PC-9 (cell line): ENCODE data around the gene SCARB1. TPM values are rescaled to one million over a fixed set of nuclear protein-coding genes. Genes with fewer than 3 reads are reported as not detected.
A peak's percentile ranks its signal among the peaks of the same experiment; 100 is the strongest.

Experiments
- BruUV-seq: library from RNA; stranded (reverse); fragments of 400-500 nt; replicated peaks from 2 replicates; lab custom pipeline; 2021; lab: Mats Ljungman, UMichigan
- CTCF ChIA-PET: fragments of 300-600 bp; sonication (Branson Sonifier 250); formaldehyde crosslinking; loops from one replicate; lab custom pipeline; 2022; ENCODE audit warnings: antibody characterized with exemption; lab: Charles Lee
- POLR2A ChIA-PET: fragments of 300-600 bp; sonication (Branson Sonifier 250); formaldehyde crosslinking; loops from one replicate; lab custom pipeline; 2022; ENCODE audit warnings: antibody characterized with exemption; ENCODE audit not compliant: unreplicated experiment; lab: Charles Lee
- DNase-seq, 2 experiments: peaks; one replicate each; pipeline versions ENCODE4 v3.0.0 to v3.0.0-alpha.2; 2015 to 2022; ENCODE audit warnings: mixed read lengths in 1 of 2
- H2AFZ ChIP-seq: fragments of 200-600 bp; sonication (generic); 2 replicates; pipeline ENCODE4 v1.8.1; 2017; ENCODE audit warnings: antibody characterized with exemption
- H3F3A ChIP-seq: fragments of 200-600 bp; sonication (generic); 2 replicates; pipeline ENCODE4 v1.8.1; 2017; ENCODE audit warnings: antibody characterized with exemption, mild to moderate bottlenecking, low read depth; ENCODE audit not compliant: insufficient read depth
- H3K27ac ChIP-seq: fragments of 200-600 bp; sonication (generic); 2 replicates; pipeline ENCODE4 v1.6.1; 2016; ENCODE audit warnings: mixed run types
- H3K27me3 ChIP-seq: fragments of 200-600 bp; sonication (generic); 2 replicates; pipeline ENCODE4 v1.6.1; 2016; ENCODE audit warnings: low read depth, mixed run types; ENCODE audit not compliant: insufficient read depth
- H3K36me3 ChIP-seq: fragments of 200-600 bp; sonication (generic); 2 replicates; pipeline ENCODE4 v1.6.1; 2016; ENCODE audit warnings: low read depth, mixed run types
- H3K4me1 ChIP-seq: fragments of 200-600 bp; sonication (generic); replicated peaks from 2 replicates; pipeline ENCODE4 v1.6.1; 2016; ENCODE audit warnings: mixed run types; ENCODE audit not compliant: insufficient read depth
- H3K4me2 ChIP-seq: fragments of 200-600 bp; sonication (generic); 2 replicates; pipeline ENCODE4 v1.6.1; 2017; ENCODE audit warnings: mixed run types
- H3K4me3 ChIP-seq: fragments of 200-600 bp; sonication (generic); 2 replicates; pipeline ENCODE4 v1.6.1; 2016; ENCODE audit warnings: mixed run types
- H3K79me2 ChIP-seq: fragments of 200-600 bp; sonication (generic); 2 replicates; pipeline ENCODE4 v1.6.1; 2017; ENCODE audit warnings: low read depth, mixed run types
- H3K9me2 ChIP-seq: fragments of 200-600 bp; sonication (generic); 2 replicates; pipeline ENCODE4 v1.8.1; 2017; ENCODE audit warnings: mild to moderate bottlenecking; ENCODE audit not compliant: insufficient read depth
- H3K9me3 ChIP-seq: fragments of 200-600 bp; sonication (generic); 2 replicates; pipeline ENCODE4 v1.8.1; 2016; ENCODE audit warnings: low read depth; ENCODE audit not compliant: insufficient read depth
- H4K20me1 ChIP-seq: fragments of 200-600 bp; sonication (generic); 2 replicates; pipeline ENCODE4 v1.8.1; 2017; ENCODE audit not compliant: insufficient read depth
- CTCF ChIP-seq: fragments of 200-600 bp; sonication (generic); conservative IDR thresholded peaks from 2 replicates; pipeline ENCODE4 v1.6.1; 2017; ENCODE audit warnings: mixed run types, antibody characterized with exemption, mild to moderate bottlenecking, moderate library complexity
- EZH2 ChIP-seq: fragments of 200-600 bp; sonication (generic); IDR thresholded peaks from 2 replicates; pipeline ENCODE4 v1.8.0; 2017; ENCODE audit warnings: antibody characterized with exemption, low read depth
- intact Hi-C: fragments of 100-400 bp; cut with micrococcal nuclease; formaldehyde crosslinking; loops from one replicate; pipeline ENCODE4 v1.10.0; 2022; ENCODE audit not compliant: unreplicated experiment
- total RNA-seq: library from RNA; stranded (reverse); gene quantifications from 2 replicates; pipeline ENCODE4 v1.2.3, GENCODE V29; 2021

The SCARB1 gene
- total RNA-seq, 1 experiment from 2014 or later = 49.6 TPM

DNA sequence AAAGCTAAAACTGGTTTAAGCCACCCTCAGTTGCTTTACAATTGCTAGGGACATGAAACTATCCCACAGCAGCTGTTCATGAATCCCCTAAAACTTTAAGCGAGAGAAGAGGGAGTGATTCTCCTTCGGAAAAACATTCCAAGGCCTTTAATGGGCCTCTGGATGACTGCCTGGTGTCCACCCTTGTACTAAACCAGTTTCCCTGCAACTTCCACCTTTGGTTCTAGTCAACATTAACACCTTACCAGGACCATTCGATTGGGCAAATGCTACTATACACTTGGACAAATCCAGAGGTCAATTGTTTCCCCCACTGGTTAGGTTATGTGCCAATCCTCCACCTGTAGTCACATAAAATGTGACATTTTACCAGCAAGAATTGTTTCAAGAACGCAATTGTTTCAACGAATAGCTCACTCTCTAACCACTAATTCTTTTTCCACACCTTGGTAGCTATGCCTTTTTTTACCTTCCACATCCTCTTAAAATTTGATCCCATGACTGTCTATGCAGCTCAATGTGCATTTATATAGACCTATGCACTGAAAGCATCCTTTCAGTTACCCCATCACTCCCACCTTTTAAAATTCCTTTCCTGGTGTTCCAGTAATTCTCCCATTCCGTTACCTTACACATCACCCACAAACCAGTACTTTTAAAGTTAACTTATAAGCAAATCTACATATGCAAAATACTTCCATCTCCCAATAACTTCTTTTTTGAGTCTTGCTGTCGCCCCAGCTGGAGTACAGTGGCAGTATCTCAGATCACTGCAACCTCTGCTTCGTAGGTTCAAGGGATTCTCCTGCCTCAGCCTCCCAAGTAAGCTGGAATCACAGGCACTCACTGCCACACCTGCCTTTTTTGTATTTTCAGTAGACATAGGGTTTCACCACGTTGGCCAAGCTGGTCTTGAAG is 47.2 kb upstream of the SCARB1 start:
- no peaks in the 10 kb centered on the region for H3K9me2 ChIP-seq
- peaks cover 54% of the 10 kb centered on the region for H3K79me2 ChIP-seq
- no peak for TF ChIP-seq CTCF
- TF ChIP-seq EZH2 = no peak
- BruUV-seq = no TSS peak
- peak overlapping the region; percentile 52 for H3K27ac ChIP-seq
- H3K9me3 ChIP-seq = no peaks in the 10 kb centered on the region
- no peaks in the 10 kb centered on the region for H3K27me3 ChIP-seq
- no peak overlapping the region for H2AFZ ChIP-seq
- intact Hi-C loops = loop anchor here (10.0 kb wide), 1 partner anchor 396 kb away; no protein-coding TSS in a partner anchor
- H3K36me3 ChIP-seq = peaks cover 19% of the 10 kb centered on the region
- DNase-seq = peak in 1 of 2 experiments; percentile 50
- peak overlapping the region; percentile 75 for H3K4me2 ChIP-seq
- ChIA-PET POLR2A (interaction anchor here (0.7 kb wide), 1 partner anchor 13 kb away, joined by 25 read pairs; no protein-coding TSS in a partner anchor), CTCF (no interaction called here)
- peaks cover 65% of the 10 kb centered on the region for H3F3A ChIP-seq
- H3K4me3 ChIP-seq = peak overlapping the region; percentile 37; the same call in 1 of the 2 replicates
- peaks cover 32% of the 10 kb centered on the region for H4K20me1 ChIP-seq
- H3K4me1 ChIP-seq = peaks cover 30% of the 10 kb centered on the region

GRCh38 chr12:124909831-124910560 is 46.3 kb upstream of the SCARB1 start:
- Histone ChIP-seq H3K9me3 (no peaks in the 10 kb centered on the region), H4K20me1 (peaks cover 32% of the 10 kb centered on the region), H3K27me3 (no peaks in the 10 kb centered on the region), H3K4me3 (peak overlapping the region; percentile 37; the same call in 1 of the 2 replicates), H3K4me1 (peaks cover 32% of the 10 kb centered on the region), H2AFZ (no peak overlapping the region), H3K36me3 (peaks cover 19% of the 10 kb centered on the region), H3K27ac (peak overlapping the region; percentile 52), H3K79me2 (peaks cover 46% of the 10 kb centered on the region), H3F3A (peaks cover 59% of the 10 kb centered on the region), H3K4me2 (peak overlapping the region; percentile 75), H3K9me2 (no peaks in the 10 kb centered on the region)
- no TSS peak for BruUV-seq
- ChIA-PET POLR2A (interaction anchor here (0.6 to 0.8 kb wide), 5 partner anchors 26 to 1198 kb away, joined by 3 to 10 read pairs (median 7); no protein-coding TSS in a partner anchor), CTCF (no interaction called here)
- intact Hi-C loops = loop anchor here (1.0 to 10.0 kb wide), 4 partner anchors 29 to 492 kb away; partner anchors contain the start of gene TMEM132B
- DNase-seq = peak in 1 of 2 experiments; percentile 55
- TF ChIP-seq CTCF = no peak
- no peak for TF ChIP-seq EZH2
